Subcutaneous adipose tissue (tissue), 4 donors: ENCODE data around the gene FAM20C. TPM values are rescaled to one million over a fixed set of nuclear protein-coding genes. Genes with fewer than 3 reads are reported as not detected.

Source experiments
- CTCF ChIP-seq: fragments of 450-650 bp; IDR thresholded peaks from one replicate; pipeline ENCODE4 v1.5.1; 2016; ENCODE audit warnings: low read depth, mild to moderate bottlenecking, control low read depth, antibody characterized with exemption, moderate library complexity
- total RNA-seq, 4 donors: library from RNA; depleted of rRNA; stranded (reverse); fragments of >200 nt; gene quantifications; one replicate each; pipeline ENCODE4 v1.1.0, GENCODE V29; 2016

FAM20C gene
- total RNA-seq, 4 donors from 2014 or later, result 21.0 to 82.5 (median 35.6) TPM

- TF ChIP-seq CTCF, result no peak
These were observed 117.3 kb downstream of the FAM20C start for GRCh38 chr7:309586-310228.

Other genes starting within 250 kb of the FAM20C start
- gene FOXL3, start 97.6 kb downstream of the FAM20C start, total RNA-seq, result not detected